Measurements from ENCODE around the gene ZIC5. TPM values are rescaled to one million over a fixed set of nuclear protein-coding genes. Genes with fewer than 3 reads are reported as not detected.
A peak's percentile ranks its signal among the peaks of the same experiment; 100 is the strongest.

The ZIC5 gene
- total and polyA plus RNA-seq, 4 donors = not detected

GRCh38 chr13:99985886-99986527 lies 14.4 kb upstream of the ZIC5 start:
- peaks cover 0 to 18% (median 0%) of the 10 kb centered on the region in 5 donors for H3K4me1 ChIP-seq (ENCODE audit: control insufficient read depth in 5 of 5, insufficient read depth in 5 of 5, low read length in 5 of 5)
- peaks cover 0 to 24% (median 0%) of the 10 kb centered on the region in 4 donors for H3K9me3 ChIP-seq (ENCODE audit: control insufficient read depth in 4 of 4, insufficient read depth in 3 of 4, low read length in 3 of 4)
- 35 to 38% methylated on average over 15 of the region's 15 CpGs for WGBS, 2 donors
- no peak overlapping the region for H3K9ac ChIP-seq (ENCODE audit: insufficient read depth in 1 of 2, low read length in 2 of 2)
- DNase-seq (peak in 2 of 3 donors; percentile 15 to 56), ATAC-seq (ENCODE audit: insufficient read depth, low FRiP score) (no peak)
- peaks cover 28 to 79% (median 78%) of the 10 kb centered on the region in 3 donors for H3K27me3 ChIP-seq (ENCODE audit: control insufficient read depth in 3 of 3, insufficient read depth in 3 of 3, low read length in 2 of 3)
- no peak overlapping the region for H3K27ac ChIP-seq (ENCODE audit: low read depth in 1 of 2, low read length in 1 of 2)
- no peaks in the 10 kb centered on the region for H3K36me3 ChIP-seq (ENCODE audit: control insufficient read depth in 4 of 4, insufficient read depth in 4 of 4, low read length in 4 of 4)
- no peak for TF ChIP-seq CTCF (IDR thresholded peaks at IDR 0.05; ENCODE audit: control extremely low read depth, extremely low read depth)
- H3K4me3 ChIP-seq = no peak overlapping the region

GRCh38 chr13:99985241-99985874 lies 13.8 kb upstream of the ZIC5 start:
- Histone ChIP-seq H3K9ac (ENCODE audit: insufficient read depth in 1 of 2, low read length in 2 of 2) (no peak overlapping the region), H3K9me3 (ENCODE audit: control insufficient read depth in 4 of 4, insufficient read depth in 3 of 4, low read length in 3 of 4) (peaks cover 0 to 21% (median 0%) of the 10 kb centered on the region in 4 donors), H3K4me3 (no peak overlapping the region), H3K27me3 (ENCODE audit: control insufficient read depth in 3 of 3, insufficient read depth in 3 of 3, low read length in 2 of 3) (peaks cover 29 to 73% (median 71%) of the 10 kb centered on the region in 3 donors), H3K27ac (ENCODE audit: low read depth in 1 of 2, low read length in 1 of 2) (no peak overlapping the region), H3K4me1 (ENCODE audit: control insufficient read depth in 5 of 5, insufficient read depth in 5 of 5, low read length in 5 of 5) (peaks cover 0 to 19% (median 0%) of the 10 kb centered on the region in 5 donors), H3K36me3 (ENCODE audit: control insufficient read depth in 4 of 4, insufficient read depth in 4 of 4, low read length in 4 of 4) (no peaks in the 10 kb centered on the region)
- no peak for TF ChIP-seq CTCF (IDR thresholded peaks at IDR 0.05; ENCODE audit: control extremely low read depth, extremely low read depth)
- ATAC-seq (ENCODE audit: insufficient read depth, low FRiP score) = no peak
- DNase-seq = no peak
- WGBS, 2 donors = 5 to 6% methylated on average over 15 to 55 of the region's 55 CpGs

GRCh38 chr13:99984461-99985240 lies 13.1 kb upstream of the ZIC5 start:
- 6 to 10% methylated on average over 36 to 44 of the region's 44 CpGs for WGBS, 2 donors
- Histone ChIP-seq H3K4me3 (no peak overlapping the region), H3K27me3 (ENCODE audit: control insufficient read depth in 3 of 3, insufficient read depth in 3 of 3, low read length in 2 of 3) (peaks cover 29 to 70% (median 65%) of the 10 kb centered on the region in 3 donors), H3K27ac (ENCODE audit: low read depth in 1 of 2, low read length in 1 of 2) (no peak overlapping the region), H3K4me1 (ENCODE audit: control insufficient read depth in 5 of 5, insufficient read depth in 5 of 5, low read length in 5 of 5) (peaks cover 0 to 25% (median 0%) of the 10 kb centered on the region in 5 donors), H3K9ac (ENCODE audit: insufficient read depth in 1 of 2, low read length in 2 of 2) (no peak overlapping the region), H3K36me3 (ENCODE audit: control insufficient read depth in 4 of 4, insufficient read depth in 4 of 4, low read length in 4 of 4) (no peaks in the 10 kb centered on the region), H3K9me3 (ENCODE audit: control insufficient read depth in 4 of 4, insufficient read depth in 3 of 4, low read length in 3 of 4) (peaks cover 0 to 22% (median 0%) of the 10 kb centered on the region in 4 donors)
- no peak for TF ChIP-seq CTCF (IDR thresholded peaks at IDR 0.05; ENCODE audit: control extremely low read depth, extremely low read depth)
- ATAC-seq (ENCODE audit: insufficient read depth, low FRiP score) (no peak), DNase-seq (peak in 2 of 3 donors; percentile 13 to 29)
